H9 (cell line): ENCODE results near the gene TRIO. TPM values are rescaled to one million over a fixed set of nuclear protein-coding genes. Genes with fewer than 3 reads are reported as not detected.
A peak's percentile ranks its signal among the peaks of the same experiment; 100 is the strongest.

Experiments
- DNase-seq: peaks from one replicate; pipeline ENCODE4 v3.0.0-alpha.2; 2017
- H2AFZ ChIP-seq: one replicate; pipeline ENCODE4 v1.6.1; 2013; ENCODE audit warnings: mild to moderate bottlenecking, low read length, control low read depth, moderate library complexity
- H2AK5ac ChIP-seq: 2 replicates; pipeline ENCODE4 v1.6.1; 2013; ENCODE audit warnings: low read length, control low read depth, mixed read lengths; ENCODE audit not compliant: insufficient read length
- H2BK120ac ChIP-seq: one replicate; pipeline ENCODE4 v1.6.1; 2013; ENCODE audit warnings: low read depth, mild to moderate bottlenecking, low read length, control low read depth, inconsistent platforms; ENCODE audit not compliant: poor library complexity, severe bottlenecking
- H2BK12ac ChIP-seq: 2 replicates; pipeline ENCODE4 v1.6.1; 2013; ENCODE audit warnings: low read length, control low read depth, mixed read lengths, low read depth; ENCODE audit not compliant: insufficient read length
- H2BK15ac ChIP-seq: 2 replicates; pipeline ENCODE4 v1.6.1; 2013; ENCODE audit warnings: low read depth, low read length, control low read depth
- H2BK20ac ChIP-seq: one replicate; pipeline ENCODE4 v1.6.1; 2013; ENCODE audit warnings: low read depth, mild to moderate bottlenecking, low read length, control low read depth, inconsistent platforms; ENCODE audit not compliant: poor library complexity, severe bottlenecking
- H2BK5ac ChIP-seq: 2 replicates; pipeline ENCODE4 v1.6.1; 2013; ENCODE audit warnings: low read length, control low read depth, mixed read lengths; ENCODE audit not compliant: insufficient read length
- H3K14ac ChIP-seq: 2 replicates; pipeline ENCODE4 v1.6.1; 2013; ENCODE audit warnings: low read length, control low read depth; ENCODE audit not compliant: insufficient read depth
- H3K18ac ChIP-seq: 2 replicates; pipeline ENCODE4 v1.6.1; 2013; ENCODE audit warnings: low read depth, mild to moderate bottlenecking, mixed read lengths, low read length, control low read depth; ENCODE audit not compliant: insufficient read length
- H3K23ac ChIP-seq: 2 replicates; pipeline ENCODE4 v1.6.1; 2013; ENCODE audit warnings: low read length, control low read depth, mixed read lengths, low read depth; ENCODE audit not compliant: insufficient read length
- H3K23me2 ChIP-seq: 2 replicates; pipeline ENCODE4 v1.6.1; 2013; ENCODE audit warnings: low read depth, mild to moderate bottlenecking, mixed read lengths, low read length, control low read depth; ENCODE audit not compliant: insufficient read length, poor library complexity, severe bottlenecking
- H3K27ac ChIP-seq: 2 replicates; pipeline ENCODE4 v1.5.1; 2013; ENCODE audit warnings: low read length, control low read depth, mixed read lengths, low read depth; ENCODE audit not compliant: insufficient read length
- H3K27me3 ChIP-seq: 2 replicates; pipeline ENCODE4 v1.6.1; 2013; ENCODE audit warnings: low read length, control low read depth, inconsistent platforms; ENCODE audit not compliant: insufficient read depth
- H3K4ac ChIP-seq: 2 replicates; pipeline ENCODE4 v1.6.1; 2013; ENCODE audit warnings: low read depth, mild to moderate bottlenecking, control low read depth, inconsistent platforms, low read length, moderate library complexity
- H3K4me1 ChIP-seq: 2 replicates; pipeline ENCODE4 v1.6.1; 2013; ENCODE audit warnings: low read length, control low read depth, inconsistent platforms; ENCODE audit not compliant: insufficient read depth
- H3K4me2 ChIP-seq: 2 replicates; pipeline ENCODE4 v1.6.1; 2013; ENCODE audit warnings: low read length, control low read depth, mixed read lengths; ENCODE audit not compliant: insufficient read length, insufficient read depth
- H3K56ac ChIP-seq: 2 replicates; pipeline ENCODE4 v1.6.1; 2013; ENCODE audit warnings: low read depth, mild to moderate bottlenecking, mixed read lengths, low read length, control low read depth; ENCODE audit not compliant: insufficient read length
- H3K79me1 ChIP-seq: 2 replicates; pipeline ENCODE4 v1.6.1; 2013; ENCODE audit warnings: low read depth, mild to moderate bottlenecking, moderate library complexity, low read length, control low read depth, inconsistent platforms; ENCODE audit not compliant: insufficient read depth, poor library complexity, severe bottlenecking
- H3K79me2 ChIP-seq: 2 replicates; pipeline ENCODE4 v1.6.1; 2013; ENCODE audit warnings: low read length, control low read depth, inconsistent platforms; ENCODE audit not compliant: insufficient read depth
- H3K9ac ChIP-seq: 2 replicates; pipeline ENCODE4 v1.6.1; 2013; ENCODE audit warnings: low read length, control low read depth, mixed read lengths; ENCODE audit not compliant: insufficient read length; ENCODE audit errors: extremely low read depth
- H3K9me3 ChIP-seq: one replicate; pipeline ENCODE4 v1.6.1; 2013; ENCODE audit warnings: low read depth, low read length, inconsistent platforms; ENCODE audit not compliant: control insufficient read depth
- H3T11ph ChIP-seq: one replicate; pipeline ENCODE4 v1.6.1; 2013; ENCODE audit warnings: mild to moderate bottlenecking, low read length, control low read depth, inconsistent platforms
- H4K20me1 ChIP-seq: one replicate; pipeline ENCODE4 v1.6.1; 2013; ENCODE audit not compliant: control insufficient read depth, insufficient read length, insufficient read depth
- H4K5ac ChIP-seq: 2 replicates; pipeline ENCODE4 v1.6.1; 2013; ENCODE audit warnings: low read depth, mild to moderate bottlenecking, mixed read lengths, low read length, control low read depth; ENCODE audit not compliant: insufficient read length
- H4K8ac ChIP-seq: replicated peaks from 2 replicates; pipeline ENCODE4 v1.6.1; 2013; ENCODE audit warnings: low read length, control low read depth, mixed read lengths, low read depth; ENCODE audit not compliant: insufficient read length
- H4K91ac ChIP-seq: 2 replicates; pipeline ENCODE4 v1.6.1; 2013; ENCODE audit warnings: low read depth, mild to moderate bottlenecking, moderate library complexity, mixed read lengths, low read length, control low read depth; ENCODE audit not compliant: insufficient read length
- H3K27ac Mint-ChIP-seq, 3 experiments: 2 replicates in 2 of 3; 3 replicates in 1 of 3; pipeline ENCODE4 v1.8.0; 2020 to 2021; ENCODE audit warnings: mixed read lengths in 3 of 3, mild to moderate bottlenecking in 1 of 3, moderate library complexity in 1 of 3
- H3K27me3 Mint-ChIP-seq: 2 replicates; pipeline ENCODE4 v1.8.0; 2021; ENCODE audit warnings: low read depth, mild to moderate bottlenecking, moderate library complexity, mixed read lengths
- H3K36me3 Mint-ChIP-seq, 3 experiments: 2 replicates in 2 of 3; 3 replicates in 1 of 3; pipeline ENCODE4 v1.8.0; 2020 to 2021; ENCODE audit warnings: low read depth in 3 of 3, mixed read lengths in 3 of 3; ENCODE audit not compliant: insufficient read depth in 1 of 3
- H3K4me1 Mint-ChIP-seq, 2 experiments: 2 replicates each; pipeline ENCODE4 v1.8.0; 2020; ENCODE audit warnings: mixed read lengths in 2 of 2
- H3K4me3 Mint-ChIP-seq, 2 experiments: 2 replicates in 1 of 2; 3 replicates in 1 of 2; pipeline ENCODE4 v1.8.0; 2020 to 2021; ENCODE audit warnings: mild to moderate bottlenecking in 2 of 2, mixed read lengths in 2 of 2, moderate library complexity in 1 of 2
- H3K9me3 Mint-ChIP-seq, 2 experiments: 2 replicates in 1 of 2; 3 replicates in 1 of 2; pipeline ENCODE4 v1.8.0; 2020; ENCODE audit warnings: mild to moderate bottlenecking in 2 of 2, mixed read lengths in 2 of 2, moderate library complexity in 1 of 2
- WGBS: extraction: QIAGEN DNeasy Blood & Tissue Kit; methylation state at CpG from one replicate; pipeline ENCODE4 v1.1.7; 2013; ENCODE audit warnings: missing lambda C conversion rate, low lambda C conversion rate, mixed read lengths; ENCODE audit not compliant: insufficient read length; ENCODE audit errors: extremely low coverage; 5-methylcytosine and 5-hydroxymethylcytosine counted together
- total RNA-seq: library from RNA; stranded (reverse); gene quantifications from 2 replicates; pipeline ENCODE4 v1.2.1, GENCODE V29; 2021
- TF ChIP-seq, protein P1 (sequence below): fragments of 200-600 bp; sonication (generic); conservative IDR thresholded peaks from 3 replicates; pipeline ENCODE4 v1.8.0; 2021; ENCODE audit warnings: antibody characterized with exemption, mild to moderate bottlenecking

The TRIO gene
- total RNA-seq, 1 experiment from 2014 or later, result 87.8 TPM

DNA sequence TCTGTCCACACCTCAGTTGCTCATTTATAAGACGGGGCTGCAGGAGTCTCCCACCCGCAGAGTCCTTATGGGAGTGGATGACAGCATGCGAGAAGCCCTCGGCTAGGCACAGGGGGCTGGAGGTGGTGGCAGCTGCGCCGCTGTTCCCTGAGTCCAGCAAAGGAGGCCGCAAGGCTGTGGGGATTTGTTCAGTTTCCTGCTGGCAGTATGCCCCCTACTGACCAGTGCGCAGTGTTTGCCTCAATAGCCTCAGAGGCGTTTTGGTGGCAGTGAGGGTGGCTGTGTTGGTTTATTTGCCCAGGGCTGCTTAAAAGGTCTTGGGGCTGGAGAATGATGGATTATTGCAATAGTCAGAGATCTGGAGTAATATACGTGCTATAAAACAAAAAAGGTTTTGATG is 262.1 kb downstream of the TRIO start:
- Histone ChIP-seq H4K20me1 (no peaks in the 10 kb centered on the region), H3K18ac (no peak overlapping the region), H2AFZ (no peak overlapping the region), H3K4me1 (no peaks in the 10 kb centered on the region), H4K91ac (no peak overlapping the region), H2BK120ac (no peak overlapping the region), H3K9me3 (no peaks in the 10 kb centered on the region), H4K8ac (no peak overlapping the region), H2BK20ac (no peak overlapping the region), H3K23me2 (no peaks in the 10 kb centered on the region), H2BK15ac (no peak overlapping the region), H3K27ac (no peak overlapping the region), H3K27me3 (no peaks in the 10 kb centered on the region), H3K79me1 (no peaks in the 10 kb centered on the region), H3T11ph (no peak overlapping the region), H3K14ac (no peak overlapping the region; the same call in 1 of the 2 replicates), H3K56ac (no peak overlapping the region), H3K79me2 (no peaks in the 10 kb centered on the region), H3K4me2 (no peak overlapping the region), H2AK5ac (no peak overlapping the region), H2BK12ac (no peak overlapping the region), H3K23ac (no peak overlapping the region), H2BK5ac (no peak overlapping the region), H4K5ac (no peak overlapping the region), H3K9ac (no peak overlapping the region), H3K4ac (no peak overlapping the region)
- no peak overlapping the region for H3K4me3 Mint-ChIP-seq
- peaks cover 0 to 7% of the 10 kb centered on the region in 2 experiments; a peak in 1 of 5 replicates for H3K9me3 Mint-ChIP-seq
- TF ChIP-seq, protein P1, sequence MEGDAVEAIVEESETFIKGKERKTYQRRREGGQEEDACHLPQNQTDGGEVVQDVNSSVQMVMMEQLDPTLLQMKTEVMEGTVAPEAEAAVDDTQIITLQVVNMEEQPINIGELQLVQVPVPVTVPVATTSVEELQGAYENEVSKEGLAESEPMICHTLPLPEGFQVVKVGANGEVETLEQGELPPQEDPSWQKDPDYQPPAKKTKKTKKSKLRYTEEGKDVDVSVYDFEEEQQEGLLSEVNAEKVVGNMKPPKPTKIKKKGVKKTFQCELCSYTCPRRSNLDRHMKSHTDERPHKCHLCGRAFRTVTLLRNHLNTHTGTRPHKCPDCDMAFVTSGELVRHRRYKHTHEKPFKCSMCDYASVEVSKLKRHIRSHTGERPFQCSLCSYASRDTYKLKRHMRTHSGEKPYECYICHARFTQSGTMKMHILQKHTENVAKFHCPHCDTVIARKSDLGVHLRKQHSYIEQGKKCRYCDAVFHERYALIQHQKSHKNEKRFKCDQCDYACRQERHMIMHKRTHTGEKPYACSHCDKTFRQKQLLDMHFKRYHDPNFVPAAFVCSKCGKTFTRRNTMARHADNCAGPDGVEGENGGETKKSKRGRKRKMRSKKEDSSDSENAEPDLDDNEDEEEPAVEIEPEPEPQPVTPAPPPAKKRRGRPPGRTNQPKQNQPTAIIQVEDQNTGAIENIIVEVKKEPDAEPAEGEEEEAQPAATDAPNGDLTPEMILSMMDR, result peak; percentile 65
- no peaks in the 10 kb centered on the region; the same call in 1 of the 2 replicates for H3K27me3 Mint-ChIP-seq
- H3K36me3 Mint-ChIP-seq, result peaks cover 33 to 76% (median 50%) of the 10 kb centered on the region in 3 experiments
- no peak overlapping the region for H3K27ac Mint-ChIP-seq
- WGBS, result 100% methylated on average over 1 of the region's 10 CpGs
- peak; percentile 58 for DNase-seq
- peaks cover 0 to 4% of the 10 kb centered on the region in 2 experiments; a peak in 2 of 4 replicates for H3K4me1 Mint-ChIP-seq
